Neural cell (in vitro differentiated cells): ENCODE data around the gene TPCN1. TPM values are rescaled to one million over a fixed set of nuclear protein-coding genes. Genes with fewer than 3 reads are reported as not detected.

Experiments used
- H2AFZ ChIP-seq: fragments of 200-600, 300-800 bp; sonication (generic), shearing (Covaris generic); 2 replicates; pipeline ENCODE4 v1.6.0; 2014; ENCODE audit warnings: low read depth, mild to moderate bottlenecking, antibody characterized with exemption, low read length, moderate library complexity
- H3F3A ChIP-seq: fragments of 200-600 bp; shearing (Covaris generic); 2 replicates; pipeline ENCODE4 v1.6.1; 2016; ENCODE audit warnings: mild to moderate bottlenecking, moderate library complexity, mixed read lengths, antibody characterized with exemption, low read length; ENCODE audit not compliant: insufficient read depth, poor library complexity, severe bottlenecking
- H3K27ac ChIP-seq: fragments of 200-600, 300-800 bp; sonication (generic), shearing (Covaris generic); 2 replicates; pipeline ENCODE4 v1.5.1; 2014; ENCODE audit warnings: mild to moderate bottlenecking, low read length, moderate library complexity
- H3K27me3 ChIP-seq: fragments of 300-800, 200-600 bp; sonication (generic), shearing (Covaris generic); 2 replicates; pipeline ENCODE4 v1.6.0; 2014; ENCODE audit warnings: mild to moderate bottlenecking, low read depth, low read length, moderate library complexity; ENCODE audit not compliant: insufficient read depth
- H3K36me3 ChIP-seq: fragments of 300-800, 200-600 bp; sonication (generic), shearing (Covaris generic); 2 replicates; pipeline ENCODE4 v1.5.1; 2014; ENCODE audit warnings: mild to moderate bottlenecking, antibody characterized with exemption, low read length, moderate library complexity; ENCODE audit not compliant: insufficient read depth
- H3K4me2 ChIP-seq: fragments of 300-800, 200-600 bp; sonication (generic), shearing (Covaris generic); 2 replicates; pipeline ENCODE4 v1.6.0; 2014; ENCODE audit warnings: mild to moderate bottlenecking, low read length
- H3K4me3 ChIP-seq: fragments of 300-800, 200-600 bp; sonication (generic), shearing (Covaris generic); 2 replicates; pipeline ENCODE4 v1.5.1; 2014; ENCODE audit warnings: mild to moderate bottlenecking, low read length, moderate library complexity
- H3K79me2 ChIP-seq: fragments of 200-600 bp; shearing (Covaris generic); replicated peaks from 2 replicates; pipeline ENCODE4 v1.6.0; 2014; ENCODE audit warnings: mild to moderate bottlenecking, low read length, moderate library complexity; ENCODE audit not compliant: insufficient read depth
- H3K9ac ChIP-seq: fragments of 300-800, 200-600 bp; sonication (generic), shearing (Covaris generic); 2 replicates; pipeline ENCODE4 v1.6.1; 2016; ENCODE audit warnings: mild to moderate bottlenecking, low read length, mixed read lengths
- H3K9me2 ChIP-seq: fragments of 200-600 bp; shearing (Covaris generic); 2 replicates; pipeline ENCODE4 v1.6.1; 2016; ENCODE audit warnings: mild to moderate bottlenecking, low read length, mixed read lengths; ENCODE audit not compliant: insufficient read depth
- H3K9me3 ChIP-seq: fragments of 200-600, 300-800 bp; sonication (generic), shearing (Covaris generic); 2 replicates; pipeline ENCODE4 v1.6.1; 2016; ENCODE audit warnings: mild to moderate bottlenecking, mixed run types, low read length, moderate library complexity, mixed read lengths
- H4K20me1 ChIP-seq: fragments of 200-600 bp; shearing (Covaris generic); 2 replicates; pipeline ENCODE4 v1.6.1; 2016; ENCODE audit warnings: mild to moderate bottlenecking, mixed run types; ENCODE audit not compliant: insufficient read depth
- CTCF ChIP-seq: fragments of 450-650 bp; IDR thresholded peaks from 2 replicates; pipeline ENCODE4 v1.5.1; 2014; ENCODE audit warnings: antibody characterized with exemption, mild to moderate bottlenecking, moderate library complexity; ENCODE audit not compliant: poor library complexity, severe bottlenecking
- EP300 ChIP-seq: fragments of 450-650 bp; conservative IDR thresholded peaks from 2 replicates; pipeline ENCODE4 v1.6.1; 2014; ENCODE audit warnings: antibody characterized with exemption, mild to moderate bottlenecking, moderate library complexity; ENCODE audit not compliant: poor library complexity, severe bottlenecking
- EZH2 ChIP-seq: fragments of 200-600, 300-800 bp; shearing (Covaris generic), sonication (generic); IDR thresholded peaks from 2 replicates; pipeline ENCODE4 v1.6.1; 2014; ENCODE audit warnings: antibody characterized with exemption, low read length, borderline replicate concordance, mild to moderate bottlenecking; ENCODE audit not compliant: insufficient read depth, poor library complexity, severe bottlenecking
- MXI1 ChIP-seq: fragments of 450-650 bp; conservative IDR thresholded peaks from 2 replicates; pipeline ENCODE4 v1.6.1; 2014; ENCODE audit warnings: antibody characterized with exemption, mild to moderate bottlenecking; ENCODE audit not compliant: poor library complexity, severe bottlenecking
- POLR2AphosphoS5 ChIP-seq: IDR thresholded peaks from 2 replicates; pipeline ENCODE4 v1.6.1; 2012
- RAD21 ChIP-seq: fragments of 450-650 bp; conservative IDR thresholded peaks from 2 replicates; pipeline ENCODE4 v1.6.1; 2014; ENCODE audit warnings: antibody characterized with exemption, mild to moderate bottlenecking, moderate library complexity
- SMC3 ChIP-seq: fragments of 450-650 bp; conservative IDR thresholded peaks from 2 replicates; pipeline ENCODE4 v1.6.1; 2014; ENCODE audit warnings: antibody characterized with exemption, mild to moderate bottlenecking, moderate library complexity; ENCODE audit not compliant: poor library complexity
- TAF1 ChIP-seq: IDR thresholded peaks from 2 replicates; pipeline ENCODE4 v1.6.1; 2012; ENCODE audit warnings: low read depth
- polyA plus RNA-seq: library from polyadenylated mRNA; depleted of rRNA; stranded (reverse); fragments of >200 nt; gene quantifications from 2 replicates; pipeline ENCODE4 v1.2.3, GENCODE V29; 2014
- TF ChIP-seq, protein P1 (sequence below): IDR thresholded peaks from 2 replicates; pipeline ENCODE4 v1.6.1; 2012; ENCODE audit warnings: borderline replicate concordance

Gene TPCN1
- polyA plus RNA-seq, 1 donor from 2014 or later, result 4.0 TPM

DNA sequence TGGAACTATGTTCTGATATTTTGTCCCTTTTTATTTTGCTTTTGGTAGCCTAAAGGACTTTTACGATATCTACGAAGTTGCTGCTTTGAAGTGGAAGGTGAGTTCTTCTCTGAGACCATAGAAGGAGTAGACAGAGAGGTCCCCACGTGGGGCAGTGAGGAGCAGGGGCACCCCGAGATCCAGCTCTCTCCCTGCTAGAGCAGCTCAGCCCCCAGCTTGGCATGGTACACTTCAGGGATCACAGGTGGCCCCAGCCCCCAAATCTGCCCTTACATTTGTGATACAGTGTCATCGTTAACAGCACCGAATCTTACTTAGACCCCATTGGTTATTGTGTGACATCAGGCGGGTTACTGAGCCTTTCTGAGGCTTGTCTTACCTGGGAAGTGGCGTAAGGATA is 56.9 kb downstream of the TPCN1 start:
- Histone ChIP-seq H3K4me2 (no peak overlapping the region), H4K20me1 (no peaks in the 10 kb centered on the region), H3K27me3 (no peaks in the 10 kb centered on the region), H3K9me2 (no peaks in the 10 kb centered on the region), H3F3A (no peaks in the 10 kb centered on the region), H3K79me2 (no peaks in the 10 kb centered on the region), H3K9ac (no peak overlapping the region), H3K9me3 (no peaks in the 10 kb centered on the region), H3K4me3 (no peak overlapping the region), H3K27ac (no peak overlapping the region), H2AFZ (no peak overlapping the region), H3K36me3 (no peaks in the 10 kb centered on the region)
- TF ChIP-seq RAD21 (no peak), MXI1 (no peak), CTCF (no peak), SMC3 (no peak), EZH2 (no peak), EP300 (no peak), TAF1 (no peak), POLR2AphosphoS5 (no peak)
- TF ChIP-seq, protein P1, sequence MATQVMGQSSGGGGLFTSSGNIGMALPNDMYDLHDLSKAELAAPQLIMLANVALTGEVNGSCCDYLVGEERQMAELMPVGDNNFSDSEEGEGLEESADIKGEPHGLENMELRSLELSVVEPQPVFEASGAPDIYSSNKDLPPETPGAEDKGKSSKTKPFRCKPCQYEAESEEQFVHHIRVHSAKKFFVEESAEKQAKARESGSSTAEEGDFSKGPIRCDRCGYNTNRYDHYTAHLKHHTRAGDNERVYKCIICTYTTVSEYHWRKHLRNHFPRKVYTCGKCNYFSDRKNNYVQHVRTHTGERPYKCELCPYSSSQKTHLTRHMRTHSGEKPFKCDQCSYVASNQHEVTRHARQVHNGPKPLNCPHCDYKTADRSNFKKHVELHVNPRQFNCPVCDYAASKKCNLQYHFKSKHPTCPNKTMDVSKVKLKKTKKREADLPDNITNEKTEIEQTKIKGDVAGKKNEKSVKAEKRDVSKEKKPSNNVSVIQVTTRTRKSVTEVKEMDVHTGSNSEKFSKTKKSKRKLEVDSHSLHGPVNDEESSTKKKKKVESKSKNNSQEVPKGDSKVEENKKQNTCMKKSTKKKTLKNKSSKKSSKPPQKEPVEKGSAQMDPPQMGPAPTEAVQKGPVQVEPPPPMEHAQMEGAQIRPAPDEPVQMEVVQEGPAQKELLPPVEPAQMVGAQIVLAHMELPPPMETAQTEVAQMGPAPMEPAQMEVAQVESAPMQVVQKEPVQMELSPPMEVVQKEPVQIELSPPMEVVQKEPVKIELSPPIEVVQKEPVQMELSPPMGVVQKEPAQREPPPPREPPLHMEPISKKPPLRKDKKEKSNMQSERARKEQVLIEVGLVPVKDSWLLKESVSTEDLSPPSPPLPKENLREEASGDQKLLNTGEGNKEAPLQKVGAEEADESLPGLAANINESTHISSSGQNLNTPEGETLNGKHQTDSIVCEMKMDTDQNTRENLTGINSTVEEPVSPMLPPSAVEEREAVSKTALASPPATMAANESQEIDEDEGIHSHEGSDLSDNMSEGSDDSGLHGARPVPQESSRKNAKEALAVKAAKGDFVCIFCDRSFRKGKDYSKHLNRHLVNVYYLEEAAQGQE, result no peak

GRCh38 chr12:113278633-113279032 is 57.4 kb downstream of the TPCN1 start:
- Histone ChIP-seq H3K79me2 (no peaks in the 10 kb centered on the region), H4K20me1 (no peaks in the 10 kb centered on the region), H3K4me3 (no peak overlapping the region), H3F3A (no peaks in the 10 kb centered on the region), H3K9ac (no peak overlapping the region), H3K36me3 (no peaks in the 10 kb centered on the region), H3K4me2 (no peak overlapping the region), H3K27ac (no peak overlapping the region), H2AFZ (no peak overlapping the region), H3K9me3 (no peaks in the 10 kb centered on the region), H3K9me2 (no peaks in the 10 kb centered on the region), H3K27me3 (no peaks in the 10 kb centered on the region)
- TF ChIP-seq SMC3 (no peak), RAD21 (no peak), POLR2AphosphoS5 (no peak), EP300 (no peak), TAF1 (no peak), MXI1 (no peak), CTCF (no peak), EZH2 (no peak)
- TF ChIP-seq, protein P1, result no peak
